Uterus (tissue), 2 donors: ENCODE results near the gene ANKRD13B.

ENCODE experiments used
- POLR2A ChIP-seq, 2 donors: fragments of 450-650 bp; IDR thresholded peaks; one replicate each; pipeline ENCODE4 v1.6.1; 2016; ENCODE audit warnings: antibody characterized with exemption in 2 of 2, mild to moderate bottlenecking in 1 of 2, moderate library complexity in 1 of 2
- TF ChIP-seq, protein P1 (sequence below), 4 experiments: fragments of 200-600 bp in 2 of 4; fragments of 450-650 bp in 2 of 4; sonication (generic) in 2 of 4; IDR thresholded peaks; one replicate each; pipeline ENCODE4 v1.5.1; 2016 to 2019; ENCODE audit warnings: antibody characterized with exemption in 4 of 4, mild to moderate bottlenecking in 2 of 4, moderate library complexity in 1 of 4

DNA sequence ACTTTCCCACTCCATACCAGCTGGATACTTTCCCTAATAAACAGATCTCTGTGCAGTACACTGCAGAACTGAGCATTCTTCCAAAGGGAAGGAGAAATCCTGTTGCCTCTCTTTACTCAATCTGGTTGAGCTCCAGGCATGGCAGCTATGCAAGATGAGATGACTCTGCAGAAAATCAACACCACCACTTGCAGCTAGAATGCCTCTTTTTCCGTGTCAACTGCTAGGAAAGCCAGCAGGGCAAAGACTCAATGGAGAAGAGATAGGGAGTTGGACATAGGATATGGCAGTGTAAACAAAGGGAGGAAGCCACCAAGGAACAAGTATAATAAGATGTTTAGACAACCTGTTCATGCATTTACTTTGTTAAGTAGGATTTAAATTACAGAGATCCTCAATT lies 70.2 kb downstream of the ANKRD13B start:
- TF ChIP-seq, protein P1, sequence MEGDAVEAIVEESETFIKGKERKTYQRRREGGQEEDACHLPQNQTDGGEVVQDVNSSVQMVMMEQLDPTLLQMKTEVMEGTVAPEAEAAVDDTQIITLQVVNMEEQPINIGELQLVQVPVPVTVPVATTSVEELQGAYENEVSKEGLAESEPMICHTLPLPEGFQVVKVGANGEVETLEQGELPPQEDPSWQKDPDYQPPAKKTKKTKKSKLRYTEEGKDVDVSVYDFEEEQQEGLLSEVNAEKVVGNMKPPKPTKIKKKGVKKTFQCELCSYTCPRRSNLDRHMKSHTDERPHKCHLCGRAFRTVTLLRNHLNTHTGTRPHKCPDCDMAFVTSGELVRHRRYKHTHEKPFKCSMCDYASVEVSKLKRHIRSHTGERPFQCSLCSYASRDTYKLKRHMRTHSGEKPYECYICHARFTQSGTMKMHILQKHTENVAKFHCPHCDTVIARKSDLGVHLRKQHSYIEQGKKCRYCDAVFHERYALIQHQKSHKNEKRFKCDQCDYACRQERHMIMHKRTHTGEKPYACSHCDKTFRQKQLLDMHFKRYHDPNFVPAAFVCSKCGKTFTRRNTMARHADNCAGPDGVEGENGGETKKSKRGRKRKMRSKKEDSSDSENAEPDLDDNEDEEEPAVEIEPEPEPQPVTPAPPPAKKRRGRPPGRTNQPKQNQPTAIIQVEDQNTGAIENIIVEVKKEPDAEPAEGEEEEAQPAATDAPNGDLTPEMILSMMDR (IDR thresholded peaks at IDR 0.05) = no peak
- TF ChIP-seq POLR2A (IDR thresholded peaks at IDR 0.05) = no peak
